GM18951 (cell line): ENCODE measurements around the gene GREB1L.

Experiments used
- POLR2A ChIP-seq: IDR thresholded peaks from 4 replicates; pipeline ENCODE4 v1.6.1; 2011; ENCODE audit warnings: mild to moderate bottlenecking; ENCODE audit not compliant: insufficient read length, insufficient read depth; ENCODE audit errors: extremely low read depth
- in situ Hi-C: fragments of 300-500 bp; cut with MboI; formaldehyde crosslinking; loops from one replicate; pipeline ENCODE4 v1.12.0; 2022; ENCODE audit warnings: low sequenced_read_pairs, mixed read lengths, inconsistent platforms; ENCODE audit not compliant: unreplicated experiment

Gene GREB1L

GRCh38 chr18:21443776-21444464 lies 201.9 kb downstream of the GREB1L start:
- in situ Hi-C loops = no loop called here
- TF ChIP-seq POLR2A = no peak

DNA sequence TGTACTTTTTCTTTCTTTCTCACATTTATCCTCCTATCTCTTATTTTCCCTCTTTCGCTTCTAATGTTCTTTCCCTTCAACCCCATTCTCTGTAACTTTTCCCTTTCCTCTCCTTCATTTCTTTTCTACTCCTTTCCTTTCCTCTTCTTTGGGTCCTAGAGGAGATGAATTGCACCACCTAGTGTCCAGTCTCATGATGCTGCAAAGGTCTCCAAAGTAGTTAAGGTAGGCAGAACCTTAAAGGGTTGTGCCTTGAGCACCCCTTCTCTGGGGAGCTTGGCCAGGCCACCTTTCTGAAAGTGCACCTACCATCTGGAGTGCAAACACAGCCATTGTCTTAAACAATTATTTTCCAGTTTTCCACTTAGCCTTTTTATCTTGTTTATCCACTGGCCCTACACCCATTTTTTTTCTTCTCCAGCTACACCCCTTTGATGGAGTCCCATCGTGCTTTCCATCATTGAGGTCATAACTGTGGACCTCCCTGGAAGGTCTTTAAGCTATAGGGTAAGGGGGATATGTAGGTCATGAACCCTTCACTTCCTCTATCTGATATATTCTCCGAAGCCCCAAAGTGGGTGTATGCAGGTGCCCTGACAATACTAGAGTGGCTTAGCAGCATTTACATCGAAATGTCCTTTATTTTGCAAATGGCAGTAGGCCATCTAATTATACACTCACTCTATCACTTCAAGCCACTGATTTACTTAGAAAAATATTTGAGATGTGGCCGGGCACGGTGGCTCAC lies 202.6 kb downstream of the GREB1L start:
- in situ Hi-C loops = no loop called here
- no peak for TF ChIP-seq POLR2A

GRCh38 chr18:21448299-21448698 lies 206.3 kb downstream of the GREB1L start:
- in situ Hi-C loops = no loop called here
- no peak for TF ChIP-seq POLR2A

DNA sequence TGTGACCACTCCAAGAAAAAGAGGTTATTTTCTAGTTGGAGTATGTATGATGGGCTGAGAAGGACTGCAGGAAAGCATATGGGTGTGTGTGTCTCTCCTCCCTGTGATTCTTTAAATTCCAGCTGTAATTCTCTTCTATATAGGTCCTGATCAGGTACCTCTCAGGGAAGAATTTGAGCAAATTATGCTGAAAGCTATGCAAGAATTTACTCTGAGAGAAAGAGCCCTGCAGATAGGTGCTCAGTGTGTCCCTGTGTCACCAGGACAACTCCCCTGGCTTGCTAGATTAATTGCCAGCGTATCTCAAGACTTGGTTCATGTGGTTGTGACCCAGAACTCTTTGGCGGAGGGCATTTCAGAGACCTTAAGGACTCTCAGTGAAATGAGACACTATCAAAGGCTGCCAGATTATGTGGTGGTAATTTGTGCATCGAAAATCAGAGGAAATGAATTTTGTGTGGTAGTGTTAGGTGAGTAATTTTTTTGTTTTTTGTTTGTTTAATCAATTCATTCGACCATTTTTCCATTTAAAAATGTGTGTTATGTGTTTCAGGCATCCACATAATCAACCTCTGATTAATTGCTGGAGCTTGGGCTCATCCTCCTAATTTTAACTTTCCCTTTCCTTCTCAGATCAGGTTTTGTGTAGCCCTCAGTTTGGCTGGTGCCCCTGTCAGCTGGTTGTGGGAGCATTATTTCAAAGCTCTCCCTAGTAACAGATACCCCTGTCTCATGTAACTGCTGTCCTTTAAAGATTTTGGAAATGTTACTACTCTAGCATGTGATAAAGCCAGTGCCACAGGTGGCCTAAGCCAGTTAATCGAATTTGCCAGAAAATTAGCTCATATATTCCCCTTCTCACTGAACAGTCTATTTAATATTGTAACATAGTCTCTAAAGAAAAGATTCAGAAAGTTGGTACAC lies 207.6 kb downstream of the GREB1L start:
- in situ Hi-C loops = no loop called here
- TF ChIP-seq POLR2A = no peak

DNA sequence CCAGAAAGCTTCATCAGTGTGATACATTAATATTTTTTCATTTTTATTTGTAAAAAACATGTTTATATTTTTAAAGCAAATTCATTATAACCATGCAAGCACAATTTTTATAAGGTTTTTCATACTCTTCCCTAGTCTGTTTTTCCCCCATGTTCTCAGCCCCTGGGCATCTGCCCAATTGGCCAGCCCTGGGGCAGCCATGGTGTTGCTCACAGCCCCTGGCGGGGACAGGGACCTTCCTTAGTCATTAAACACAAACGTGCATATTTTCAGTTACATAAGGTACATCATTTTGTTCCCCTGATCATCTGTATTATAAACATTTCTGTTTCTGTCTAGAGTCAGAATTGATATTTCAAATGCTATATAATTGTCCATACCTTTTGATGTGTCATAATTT lies 208.5 kb downstream of the GREB1L start:
- no peak for TF ChIP-seq POLR2A
- in situ Hi-C loops = no loop called here

DNA sequence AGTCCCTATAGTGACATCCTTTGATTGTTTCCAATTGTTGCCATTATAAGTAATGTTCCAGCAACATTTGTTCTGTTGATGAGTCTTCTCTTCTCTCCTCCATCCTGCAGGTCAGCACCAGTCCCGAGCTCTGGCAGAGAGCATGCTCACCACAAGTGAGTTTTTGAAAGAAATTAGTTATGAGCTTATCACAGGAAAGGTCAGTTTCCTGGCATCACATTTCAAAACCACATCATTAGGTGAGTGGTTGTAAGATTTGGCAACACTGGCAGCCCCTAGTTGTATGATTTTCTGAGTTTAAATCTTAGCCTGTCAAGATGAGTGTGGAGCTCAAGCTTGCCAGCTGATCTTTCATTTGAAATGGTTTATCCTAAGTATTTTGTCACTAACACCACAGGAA lies 208.9 kb downstream of the GREB1L start:
- TF ChIP-seq POLR2A = no peak
- in situ Hi-C loops = no loop called here

DNA sequence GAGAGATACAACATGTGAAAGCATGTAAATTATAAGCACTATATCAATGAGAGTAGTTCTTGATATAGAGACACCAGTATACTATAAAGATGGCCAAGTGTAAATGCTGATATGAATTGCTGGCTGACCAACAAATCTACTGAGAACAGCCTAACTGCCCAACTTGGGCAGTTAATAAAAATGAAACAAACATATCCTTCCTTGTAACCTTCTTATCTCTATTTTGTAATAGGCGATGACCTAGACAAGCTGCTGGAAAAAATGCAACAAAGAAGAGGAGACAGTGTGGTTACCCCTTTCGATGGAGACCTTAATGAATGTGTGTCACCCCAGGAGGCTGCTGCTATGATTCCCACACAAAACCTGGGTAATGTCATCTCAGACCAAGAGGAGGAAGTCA lies 209.8 kb downstream of the GREB1L start:
- in situ Hi-C loops = no loop called here
- TF ChIP-seq POLR2A = no peak

DNA sequence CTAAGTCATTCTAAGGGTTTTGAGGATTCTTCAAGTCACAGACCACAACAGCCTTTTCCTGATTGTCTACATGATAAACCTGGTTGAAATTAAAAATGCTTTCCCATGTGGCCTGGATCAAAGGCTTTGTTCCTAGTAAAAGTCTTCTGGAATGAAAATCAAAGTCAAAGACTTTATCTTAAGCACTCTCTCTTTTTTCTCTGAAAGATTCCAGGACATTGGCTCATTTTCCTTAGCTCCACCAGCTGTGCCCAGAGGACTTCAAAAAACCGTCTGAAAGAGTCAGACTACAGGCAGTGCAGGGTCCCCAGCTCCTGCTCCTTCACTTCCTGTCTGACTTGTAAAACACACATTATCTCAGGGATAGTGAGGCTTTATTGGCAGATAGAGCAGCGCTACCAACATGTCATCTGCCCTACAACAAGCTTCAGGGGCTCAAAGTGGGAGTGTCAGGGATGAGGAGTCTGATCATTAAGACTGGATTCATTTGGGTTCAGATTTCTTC lies 210.3 kb downstream of the GREB1L start:
- TF ChIP-seq POLR2A = no peak
- in situ Hi-C loops = no loop called here

GRCh38 chr18:21452796-21453510 lies 210.9 kb downstream of the GREB1L start:
- in situ Hi-C loops = no loop called here
- no peak for TF ChIP-seq POLR2A

GRCh38 chr18:21453511-21453901 lies 211.5 kb downstream of the GREB1L start:
- in situ Hi-C loops = no loop called here
- TF ChIP-seq POLR2A = no peak

- TF ChIP-seq POLR2A = no peak
- in situ Hi-C loops = no loop called here
Observed at GRCh38 chr18:21454725-21455124, 212.7 kb downstream of the GREB1L start.

DNA sequence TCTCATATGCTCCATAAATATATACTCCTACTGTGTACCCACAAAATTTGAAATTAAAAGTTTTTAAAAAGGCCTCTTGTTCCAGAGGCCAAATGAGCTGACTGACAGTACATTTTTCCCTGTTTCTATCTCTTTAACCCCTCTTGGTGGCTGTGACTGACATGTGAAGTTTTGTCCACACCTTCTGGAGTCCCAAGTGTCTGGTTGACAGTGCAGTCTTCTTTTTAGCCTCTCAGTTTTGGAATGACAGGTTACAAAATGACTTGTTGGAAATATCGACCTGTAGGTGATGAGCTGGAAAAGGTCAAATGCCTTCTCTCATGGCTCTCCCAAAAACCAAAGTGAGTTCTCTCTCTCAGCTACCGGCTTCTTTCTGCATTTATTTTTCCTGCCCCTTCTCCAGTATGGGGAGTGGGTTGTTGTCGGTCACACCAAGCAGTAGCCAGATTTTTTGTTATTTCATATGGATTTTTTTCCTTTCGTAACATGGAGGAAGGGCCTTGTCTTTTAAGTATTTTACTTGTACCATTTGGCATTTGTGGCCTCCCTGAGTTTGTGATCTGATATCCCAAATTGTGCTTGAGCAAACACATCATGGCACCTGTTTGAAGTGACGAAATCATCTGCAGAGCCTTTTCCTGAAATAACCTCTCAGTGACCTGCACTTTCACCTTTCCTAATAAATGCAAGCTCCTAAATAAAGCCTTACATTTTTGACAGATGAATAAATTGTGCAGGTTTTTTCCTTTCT lies 214.6 kb downstream of the GREB1L start:
- TF ChIP-seq POLR2A = no peak
- in situ Hi-C loops = no loop called here
